Stimulated activated CD8-positive, alpha-beta memory T cell treated with anti-CD3 and anti-CD28 coated beads, Interleukin-2, amount 100 ng/mL, for 1 hour (primary cell): ENCODE data around the gene CEP112.

Source experiments
- DNase-seq, 2 donors: peaks; one replicate each; pipeline ENCODE4 v3.0.0-alpha.2; 2020; ENCODE audit warnings: low read depth in 2 of 2

CEP112 gene

GRCh38 chr17:66076546-66077190 is 115.3 kb downstream of the CEP112 start:
- DNase-seq, result no peak

GRCh38 chr17:66073384-66073783 is 118.5 kb downstream of the CEP112 start:
- no peak for DNase-seq

GRCh38 chr17:66063686-66064085 is 128.2 kb downstream of the CEP112 start:
- DNase-seq, result no peak

- no peak for DNase-seq
Measured at GRCh38 chr17:66056148-66056547, 135.8 kb downstream of the CEP112 start.

GRCh38 chr17:66054242-66054641 is 137.7 kb downstream of the CEP112 start:
- no peak for DNase-seq

GRCh38 chr17:66044083-66044482 is 147.8 kb downstream of the CEP112 start:
- DNase-seq, result no peak

- DNase-seq, result no peak
Measured at GRCh38 chr17:66043419-66043818, 148.5 kb downstream of the CEP112 start.

- no peak for DNase-seq
Measured at GRCh38 chr17:66040402-66040801, 151.5 kb downstream of the CEP112 start.

GRCh38 chr17:66038125-66038524 is 153.8 kb downstream of the CEP112 start:
- DNase-seq, result no peak

GRCh38 chr17:66037221-66037620 is 154.7 kb downstream of the CEP112 start:
- no peak for DNase-seq

GRCh38 chr17:66032082-66032712 is 159.7 kb downstream of the CEP112 start:
- DNase-seq, result no peak

- DNase-seq, result no peak
Measured at GRCh38 chr17:66025551-66025950, 166.4 kb downstream of the CEP112 start.

- DNase-seq, result no peak
Measured at GRCh38 chr17:66021757-66022156, 170.2 kb downstream of the CEP112 start.

- DNase-seq, result no peak
Measured at GRCh38 chr17:66018786-66019185, 173.1 kb downstream of the CEP112 start.

GRCh38 chr17:66016231-66016630 is 175.7 kb downstream of the CEP112 start:
- no peak for DNase-seq

GRCh38 chr17:66008680-66009079 is 183.3 kb downstream of the CEP112 start:
- no peak for DNase-seq

- DNase-seq, result no peak
Measured at GRCh38 chr17:66006654-66007053, 185.3 kb downstream of the CEP112 start.

GRCh38 chr17:66002812-66003211 is 189.1 kb downstream of the CEP112 start:
- DNase-seq, result no peak

GRCh38 chr17:66002063-66002585 is 189.8 kb downstream of the CEP112 start:
- no peak for DNase-seq

- no peak for DNase-seq
Measured at GRCh38 chr17:66000216-66000615, 191.7 kb downstream of the CEP112 start.

GRCh38 chr17:65998675-65999074 is 193.3 kb downstream of the CEP112 start:
- DNase-seq, result no peak

- DNase-seq, result no peak
Measured at GRCh38 chr17:65994679-65995078, 197.3 kb downstream of the CEP112 start.

GRCh38 chr17:65994114-65994513 is 197.8 kb downstream of the CEP112 start:
- DNase-seq, result no peak
